ENCODE data around the gene NXNL1.
"Not testable (repeated sequence)": the region's sequence is repeated elsewhere in the genome, so short reads cannot be mapped to it uniquely, and the experiment has no call there.

DNA sequence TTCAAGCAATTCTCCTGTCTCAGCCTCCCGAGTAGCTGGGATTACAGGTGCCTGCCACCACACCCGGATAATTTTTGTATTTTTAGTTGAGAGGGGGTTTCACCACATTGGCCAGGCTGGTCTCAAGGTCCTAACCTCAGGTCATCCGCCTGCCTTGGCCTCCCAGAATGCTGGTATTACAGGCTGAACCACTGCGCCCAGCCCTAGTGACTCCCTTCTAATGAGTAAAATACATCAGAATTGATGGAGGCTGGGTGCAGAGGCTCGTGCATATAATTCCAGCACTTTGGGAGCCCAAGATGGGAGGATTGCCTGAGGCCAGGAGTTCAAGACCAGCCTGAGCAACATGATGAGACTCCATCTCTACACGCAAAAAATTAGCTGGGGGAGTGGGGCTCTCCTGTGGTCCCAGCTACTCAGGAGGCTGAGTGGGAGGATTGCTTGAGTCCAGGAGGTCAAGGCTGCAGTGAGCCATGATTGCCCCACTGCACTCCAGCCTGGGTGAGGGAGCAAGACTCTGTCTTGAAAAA, 14.3 kb upstream of the NXNL1 start:
- TF ChIP-seq, protein P1, sequence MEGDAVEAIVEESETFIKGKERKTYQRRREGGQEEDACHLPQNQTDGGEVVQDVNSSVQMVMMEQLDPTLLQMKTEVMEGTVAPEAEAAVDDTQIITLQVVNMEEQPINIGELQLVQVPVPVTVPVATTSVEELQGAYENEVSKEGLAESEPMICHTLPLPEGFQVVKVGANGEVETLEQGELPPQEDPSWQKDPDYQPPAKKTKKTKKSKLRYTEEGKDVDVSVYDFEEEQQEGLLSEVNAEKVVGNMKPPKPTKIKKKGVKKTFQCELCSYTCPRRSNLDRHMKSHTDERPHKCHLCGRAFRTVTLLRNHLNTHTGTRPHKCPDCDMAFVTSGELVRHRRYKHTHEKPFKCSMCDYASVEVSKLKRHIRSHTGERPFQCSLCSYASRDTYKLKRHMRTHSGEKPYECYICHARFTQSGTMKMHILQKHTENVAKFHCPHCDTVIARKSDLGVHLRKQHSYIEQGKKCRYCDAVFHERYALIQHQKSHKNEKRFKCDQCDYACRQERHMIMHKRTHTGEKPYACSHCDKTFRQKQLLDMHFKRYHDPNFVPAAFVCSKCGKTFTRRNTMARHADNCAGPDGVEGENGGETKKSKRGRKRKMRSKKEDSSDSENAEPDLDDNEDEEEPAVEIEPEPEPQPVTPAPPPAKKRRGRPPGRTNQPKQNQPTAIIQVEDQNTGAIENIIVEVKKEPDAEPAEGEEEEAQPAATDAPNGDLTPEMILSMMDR (IDR thresholded peaks at IDR 0.05), result not testable (repeated sequence)
- not testable (repeated sequence) for TF ChIP-seq POLR2A (IDR thresholded peaks at IDR 0.05)

All from uterus (tissue), 2 donors.